Measurements from ENCODE around the gene RARS2. TPM values are rescaled to one million over a fixed set of nuclear protein-coding genes. Genes with fewer than 3 reads are reported as not detected.

The RARS2 gene
- total RNA-seq, 2 donors from 2014 or later: 49.7 to 57.0 TPM

GRCh38 chr6:87504441-87504840 lies 85.3 kb downstream of the RARS2 start:
- Mint-ChIP-seq H3K36me3 (ENCODE audit: low read depth) (peaks cover 20% of the 10 kb centered on the region), H3K27ac (no peak overlapping the region), H3K9me3 (no peaks in the 10 kb centered on the region), H3K4me3 (no peak overlapping the region), H3K27me3 (ENCODE audit: insufficient read depth) (no peaks in the 10 kb centered on the region), H3K4me1 (peaks cover 7% of the 10 kb centered on the region)
- 88 to 100% methylated on average over 1 of the region's 1 CpG for WGBS, 2 experiments (ENCODE audit: insufficient coverage in 1 of 2, insufficient read length in 1 of 2)
- H3K27ac ChIP-seq (ENCODE audit: low read depth, low read length): no peak overlapping the region
- H3K4me3 ChIP-seq (ENCODE audit: low read length): no peak overlapping the region
- no peak overlapping the region for H3K9ac ChIP-seq (ENCODE audit: extremely low read depth, low read length, poor library complexity, severe bottlenecking)
- DNase-seq: no peak
- peaks cover 51% of the 10 kb centered on the region for H3K36me3 ChIP-seq (ENCODE audit: control insufficient read depth, insufficient read depth, low read length)
- H3K4me1 ChIP-seq (ENCODE audit: control insufficient read depth, insufficient read depth, low read length): peaks cover 5% of the 10 kb centered on the region
- no peaks in the 10 kb centered on the region for H3K9me3 ChIP-seq (ENCODE audit: control insufficient read depth, low read length)
- no peaks in the 10 kb centered on the region for H3K27me3 ChIP-seq (ENCODE audit: control insufficient read depth, insufficient read depth, low read length, poor library complexity, severe bottlenecking)
- no peak for TF ChIP-seq CTCF (conservative IDR thresholded peaks at IDR 0.05)

GRCh38 chr6:87501809-87502572 lies 87.8 kb downstream of the RARS2 start:
- Histone ChIP-seq H3K4me3 (ENCODE audit: low read length) (no peak overlapping the region), H3K9me3 (ENCODE audit: control insufficient read depth, low read length) (no peaks in the 10 kb centered on the region), H3K27me3 (ENCODE audit: control insufficient read depth, insufficient read depth, low read length, poor library complexity, severe bottlenecking) (no peaks in the 10 kb centered on the region), H3K36me3 (ENCODE audit: control insufficient read depth, insufficient read depth, low read length) (peaks cover 41% of the 10 kb centered on the region), H3K9ac (ENCODE audit: extremely low read depth, low read length, poor library complexity, severe bottlenecking) (no peak overlapping the region), H3K27ac (ENCODE audit: low read depth, low read length) (no peak overlapping the region), H3K4me1 (ENCODE audit: control insufficient read depth, insufficient read depth, low read length) (no peaks in the 10 kb centered on the region)
- no peaks in the 10 kb centered on the region for H3K4me1 Mint-ChIP-seq
- peaks cover 14% of the 10 kb centered on the region for H3K36me3 Mint-ChIP-seq (ENCODE audit: low read depth)
- H3K27me3 Mint-ChIP-seq (ENCODE audit: insufficient read depth): no peaks in the 10 kb centered on the region
- H3K27ac Mint-ChIP-seq: no peak overlapping the region
- no peak for DNase-seq
- 82 to 94% methylated on average over 5 to 6 of the region's 6 CpGs for WGBS, 2 experiments (ENCODE audit: insufficient coverage in 1 of 2, insufficient read length in 1 of 2)
- H3K9me3 Mint-ChIP-seq: no peaks in the 10 kb centered on the region
- TF ChIP-seq CTCF (conservative IDR thresholded peaks at IDR 0.05): no peak
- no peak overlapping the region for H3K4me3 Mint-ChIP-seq

- no peaks in the 10 kb centered on the region for H3K9me3 ChIP-seq (ENCODE audit: control insufficient read depth, low read length)
- H3K27ac ChIP-seq (ENCODE audit: low read depth, low read length): no peak overlapping the region
- no peak for TF ChIP-seq CTCF (conservative IDR thresholded peaks at IDR 0.05)
- H3K9ac ChIP-seq (ENCODE audit: extremely low read depth, low read length, poor library complexity, severe bottlenecking): no peak overlapping the region
- Mint-ChIP-seq H3K4me3 (no peak overlapping the region), H3K36me3 (ENCODE audit: low read depth) (peaks cover 8% of the 10 kb centered on the region), H3K27me3 (ENCODE audit: insufficient read depth) (no peaks in the 10 kb centered on the region), H3K9me3 (no peaks in the 10 kb centered on the region), H3K4me1 (peaks cover 6% of the 10 kb centered on the region), H3K27ac (no peak overlapping the region)
- no peak overlapping the region for H3K4me3 ChIP-seq (ENCODE audit: low read length)
- H3K27me3 ChIP-seq (ENCODE audit: control insufficient read depth, insufficient read depth, low read length, poor library complexity, severe bottlenecking): no peaks in the 10 kb centered on the region
- DNase-seq: no peak
- H3K36me3 ChIP-seq (ENCODE audit: control insufficient read depth, insufficient read depth, low read length): peaks cover 19% of the 10 kb centered on the region
- H3K4me1 ChIP-seq (ENCODE audit: control insufficient read depth, insufficient read depth, low read length): no peaks in the 10 kb centered on the region
Measured at GRCh38 chr6:87498048-87498447, 91.7 kb downstream of the RARS2 start.

All from endodermal cell (in vitro differentiated cells).